UCSD-AML1 (cell line): ENCODE measurements around the gene EIF4B.
"Not testable (repeated sequence)": the region's sequence is repeated elsewhere in the genome, so short reads cannot be mapped to it uniquely, and the experiment has no call there.

Experiments
- DNase-seq: peaks from one replicate; lab custom pipeline; 2025; ENCODE audit not compliant: unreplicated experiment; lab: John Stamatoyannopoulos, UW

The EIF4B gene

GRCh38 chr12:53005986-53006809, at the start of gene EIF4B:
TSS of gene EIF4B (plus strand) at chr12:53006456. CDS start at chr12:53006484, 28 bp downstream.
- DNase-seq = peak; percentile 100

GRCh38 chr12:52956987-52957386, 49.3 kb upstream of the EIF4B start:
- DNase-seq = no peak

GRCh38 chr12:52964556-52965336, 41.5 kb upstream of the EIF4B start:
- no peak for DNase-seq

GRCh38 chr12:52965337-52965731, 40.9 kb upstream of the EIF4B start:
- no peak for DNase-seq

GRCh38 chr12:52969166-52969795, 37.0 kb upstream of the EIF4B start:
- DNase-seq = no peak

GRCh38 chr12:52969828-52970569, 36.3 kb upstream of the EIF4B start:
- DNase-seq = no peak

GRCh38 chr12:52971679-52972329, 34.5 kb upstream of the EIF4B start:
- DNase-seq = no peak

- DNase-seq = no peak
These were observed 31.1 kb upstream of the EIF4B start for GRCh38 chr12:52975204-52975603.

- no peak for DNase-seq
These were observed 30.3 kb upstream of the EIF4B start for GRCh38 chr12:52975820-52976573.

- DNase-seq = no peak
These were observed 29.6 kb upstream of the EIF4B start for GRCh38 chr12:52976574-52977071.

- no peak for DNase-seq
These were observed 29.1 kb upstream of the EIF4B start for GRCh38 chr12:52977170-52977569.

- no peak for DNase-seq
These were observed 26.1 kb upstream of the EIF4B start for GRCh38 chr12:52980096-52980649.

GRCh38 chr12:52980650-52981423, 25.4 kb upstream of the EIF4B start:
- peak; percentile 81 for DNase-seq

GRCh38 chr12:52984136-52984535, 22.1 kb upstream of the EIF4B start:
- DNase-seq = no peak

- no peak for DNase-seq
These were observed 17.4 kb upstream of the EIF4B start for GRCh38 chr12:52988898-52989297.

GRCh38 chr12:52990206-52990605, 16.1 kb upstream of the EIF4B start:
- no peak for DNase-seq

GRCh38 chr12:52992240-52992639, 14.0 kb upstream of the EIF4B start:
- DNase-seq = not testable (repeated sequence)

- no peak for DNase-seq
These were observed 13.3 kb upstream of the EIF4B start for GRCh38 chr12:52992699-52993557.
